HG03571 (cell line): ENCODE data around the gene AOC2.
"Not testable (repeated sequence)": the region's sequence is repeated elsewhere in the genome, so short reads cannot be mapped to it uniquely, and the experiment has no call there.

Source experiments
- ATAC-seq: cut with Tn5 transposase; IDR thresholded peaks from one replicate; pipeline ENCODE4 v1.9.1; 2021; ENCODE audit not compliant: unreplicated experiment

Gene AOC2

GRCh38 chr17:42880776-42881310 is 36.5 kb downstream of the AOC2 start:
- no peak for ATAC-seq

DNA sequence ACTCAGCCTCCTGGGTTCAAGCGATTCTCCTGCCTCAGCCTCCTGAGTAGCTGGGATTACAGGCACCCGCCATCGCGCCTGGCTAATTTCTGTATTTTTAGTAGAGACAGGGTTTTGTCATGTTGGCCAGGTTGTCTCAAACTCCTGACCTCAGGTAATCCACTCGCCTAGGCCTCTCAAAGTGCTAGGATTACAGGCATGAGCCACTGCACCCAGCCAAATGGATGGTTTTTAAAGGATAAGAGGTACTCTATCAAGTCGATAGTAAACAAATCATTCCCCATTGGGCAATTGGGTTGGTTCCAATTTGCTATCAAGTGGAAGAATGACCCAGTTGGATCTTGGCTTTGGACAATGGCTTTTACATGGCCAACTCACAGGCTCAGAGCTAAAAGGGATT is 37.3 kb downstream of the AOC2 start:
- not testable (repeated sequence) for ATAC-seq

GRCh38 chr17:42882166-42882565 is 37.8 kb downstream of the AOC2 start:
- no peak for ATAC-seq

GRCh38 chr17:42883802-42884558 is 39.6 kb downstream of the AOC2 start:
- ATAC-seq: no peak

DNA sequence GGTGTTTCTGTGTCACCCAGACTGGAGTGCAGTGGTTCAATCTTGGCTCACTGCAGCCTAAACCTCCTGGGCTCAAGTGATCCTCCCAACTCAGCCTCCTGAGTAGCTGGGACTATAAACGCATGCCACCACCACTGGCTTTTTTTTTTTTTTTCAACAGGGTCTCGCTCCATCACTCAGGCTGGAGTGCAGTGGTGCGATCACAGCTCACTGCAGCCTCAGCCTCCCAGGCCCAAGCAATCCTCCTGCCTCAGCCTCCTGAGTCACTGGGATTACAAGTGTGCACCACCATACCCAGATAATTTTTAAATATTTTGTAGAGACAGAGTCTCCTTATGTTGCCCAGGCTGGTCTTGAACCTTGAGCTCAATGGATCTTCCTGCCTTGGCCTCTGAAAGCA is 41.4 kb downstream of the AOC2 start:
- not testable (repeated sequence) for ATAC-seq

DNA sequence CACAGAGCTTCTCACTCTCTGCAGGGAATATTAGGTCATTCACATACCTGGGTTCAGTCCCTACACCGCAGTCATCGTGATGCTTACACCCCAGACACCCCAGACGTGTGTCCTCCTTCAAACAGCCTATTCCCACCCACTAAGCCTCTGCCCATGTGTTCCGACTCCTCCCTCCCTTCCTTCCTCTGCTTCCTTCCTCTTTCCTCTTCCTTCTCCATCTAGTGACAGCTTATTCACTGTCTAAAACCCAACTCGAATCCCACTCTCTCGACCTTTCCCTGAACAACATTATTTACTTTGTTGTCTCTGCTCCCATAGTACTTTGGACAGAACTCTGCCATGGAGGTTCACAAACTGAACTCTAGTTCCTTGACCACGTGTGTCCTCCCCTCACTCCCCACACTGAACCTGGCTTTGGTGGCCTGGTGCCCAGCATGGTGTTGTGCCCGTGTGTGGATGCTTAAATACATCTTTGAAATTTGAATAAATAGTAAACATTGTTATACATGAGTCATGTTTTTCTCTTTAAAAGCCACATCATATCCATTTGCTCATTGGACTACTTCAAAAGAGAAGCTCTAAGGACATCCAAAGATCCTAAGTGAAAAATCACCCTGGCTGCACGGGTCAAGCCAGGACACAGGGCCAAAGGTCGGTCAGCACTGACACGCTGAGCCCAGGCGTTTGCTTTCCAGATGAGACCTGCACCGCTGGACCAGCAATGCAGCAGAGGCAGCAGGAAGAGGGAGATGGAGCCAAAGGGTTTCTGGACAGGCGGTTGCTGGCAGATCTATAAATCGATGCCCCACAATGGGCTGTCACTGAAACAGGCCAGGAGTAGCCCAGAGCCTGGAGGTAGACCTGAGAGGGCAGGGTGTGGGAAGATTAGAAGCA is 42.1 kb downstream of the AOC2 start:
- ATAC-seq: no peak

- ATAC-seq: no peak
Measured at GRCh38 chr17:42889809-42890208, 45.4 kb downstream of the AOC2 start.

DNA sequence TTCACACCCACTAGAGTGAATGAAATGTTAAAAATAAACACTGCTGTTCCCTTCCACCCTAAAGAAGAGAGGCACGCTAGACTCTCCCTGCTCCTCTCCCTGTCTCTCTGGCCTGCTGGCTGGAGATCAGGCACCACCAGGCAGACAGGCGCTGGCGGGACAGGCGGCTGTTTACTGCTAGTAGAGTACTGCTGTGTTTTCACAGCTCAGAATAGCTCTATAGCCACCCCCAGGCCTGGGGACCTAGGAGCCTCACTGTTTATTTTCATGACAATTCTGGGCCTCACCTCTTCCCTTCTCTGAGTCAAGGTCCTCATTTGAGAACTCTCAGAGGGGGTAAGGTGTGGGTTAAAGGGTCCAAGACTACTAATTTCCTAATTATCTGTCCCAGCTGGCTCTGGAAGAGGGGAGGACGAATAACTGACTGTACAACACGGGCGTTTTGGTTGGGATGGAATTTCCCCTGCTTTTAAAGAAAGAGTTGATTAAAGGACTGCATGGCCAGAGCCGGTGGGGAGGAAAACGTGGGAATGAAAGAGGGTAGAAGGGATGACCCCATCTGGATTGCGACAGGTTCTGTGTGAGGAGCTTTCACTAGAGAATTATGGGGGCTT is 47.3 kb downstream of the AOC2 start:
- ATAC-seq: no peak

- no peak for ATAC-seq
Measured at GRCh38 chr17:42893359-42893758, 49.0 kb downstream of the AOC2 start.

DNA sequence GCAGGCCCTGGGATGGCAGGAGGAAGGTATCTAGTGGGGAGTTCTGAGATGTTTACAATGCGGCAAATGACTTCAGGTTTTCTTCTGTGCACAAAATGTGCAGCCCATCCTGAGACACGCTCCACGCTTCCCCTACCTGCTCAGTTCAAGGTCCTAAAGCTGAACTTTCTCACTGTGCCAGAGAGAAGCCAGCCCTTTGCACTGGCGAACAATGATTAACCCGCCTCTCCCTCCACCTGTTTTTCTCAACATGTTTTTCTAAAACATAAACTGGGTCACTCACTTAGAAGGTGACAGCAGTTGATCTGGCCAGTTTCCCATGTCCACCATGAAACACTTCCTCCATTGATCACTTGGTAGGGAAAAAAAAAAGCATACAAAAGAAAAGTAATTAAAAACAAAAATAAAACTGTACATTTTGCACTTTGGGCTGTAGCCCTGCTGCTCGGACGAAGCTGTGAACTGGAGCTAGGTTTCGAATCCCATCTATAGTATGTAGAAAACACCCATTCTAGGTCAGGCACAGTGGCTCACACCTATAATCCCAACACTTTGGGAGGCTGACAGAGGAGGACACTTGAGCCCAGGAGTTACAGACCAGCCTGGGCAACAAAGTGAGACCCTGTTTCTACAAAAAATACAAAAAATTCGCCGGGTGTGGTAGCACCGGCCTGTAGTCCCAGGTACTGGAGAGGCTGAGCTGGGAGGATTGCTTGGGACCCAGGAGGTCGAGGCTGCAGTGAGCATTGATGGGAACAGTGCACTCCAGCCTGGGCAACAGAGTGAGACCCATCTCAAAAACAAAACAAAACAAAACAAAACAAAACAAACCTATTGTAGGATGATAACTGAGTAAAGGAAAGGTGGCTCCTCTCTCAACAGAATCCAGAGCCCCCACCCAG is 50.2 kb downstream of the AOC2 start:
- no peak for ATAC-seq

- no peak for ATAC-seq
Measured at GRCh38 chr17:42895185-42895555, 50.8 kb downstream of the AOC2 start.

DNA sequence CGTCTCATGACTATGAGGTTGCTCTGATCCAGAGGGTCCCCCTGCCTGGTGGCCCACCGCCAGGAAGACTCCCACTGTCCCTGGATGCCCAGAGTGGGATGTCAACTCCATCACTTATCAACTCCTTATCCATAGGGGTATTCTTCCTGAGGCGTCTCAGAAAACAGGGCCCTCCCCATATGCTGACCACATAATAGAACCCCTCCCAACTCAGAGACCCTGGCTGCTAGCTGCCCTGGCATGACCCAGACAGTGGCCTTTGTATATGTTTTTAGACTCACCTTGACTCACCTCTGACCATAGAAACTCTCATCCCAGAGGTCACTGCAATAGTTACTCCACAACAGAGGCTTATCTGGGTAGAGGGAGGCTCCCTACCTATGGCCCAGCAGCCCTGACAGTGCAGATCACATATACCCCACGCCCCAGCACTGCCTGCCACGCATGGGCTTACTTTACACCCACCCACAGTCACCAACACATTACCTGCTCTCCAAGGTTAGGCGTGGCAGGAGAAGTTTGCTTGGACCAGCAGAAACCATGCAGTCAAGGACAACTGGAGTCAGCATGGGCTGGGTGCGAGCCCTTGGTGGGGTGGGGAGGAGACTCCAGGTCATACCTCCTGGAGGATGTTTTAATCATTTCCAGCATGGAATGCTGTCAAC is 53.9 kb downstream of the AOC2 start:
- no peak for ATAC-seq

- not testable (repeated sequence) for ATAC-seq
Measured at GRCh38 chr17:42899981-42900380, 55.6 kb downstream of the AOC2 start.
